Measurements from ENCODE around the gene MCF2L. TPM values are rescaled to one million over a fixed set of nuclear protein-coding genes. Genes with fewer than 3 reads are reported as not detected.

The MCF2L gene
- total and polyA plus RNA-seq, 4 donors: 21.0 to 78.7 (median 35.9) TPM

DNA sequence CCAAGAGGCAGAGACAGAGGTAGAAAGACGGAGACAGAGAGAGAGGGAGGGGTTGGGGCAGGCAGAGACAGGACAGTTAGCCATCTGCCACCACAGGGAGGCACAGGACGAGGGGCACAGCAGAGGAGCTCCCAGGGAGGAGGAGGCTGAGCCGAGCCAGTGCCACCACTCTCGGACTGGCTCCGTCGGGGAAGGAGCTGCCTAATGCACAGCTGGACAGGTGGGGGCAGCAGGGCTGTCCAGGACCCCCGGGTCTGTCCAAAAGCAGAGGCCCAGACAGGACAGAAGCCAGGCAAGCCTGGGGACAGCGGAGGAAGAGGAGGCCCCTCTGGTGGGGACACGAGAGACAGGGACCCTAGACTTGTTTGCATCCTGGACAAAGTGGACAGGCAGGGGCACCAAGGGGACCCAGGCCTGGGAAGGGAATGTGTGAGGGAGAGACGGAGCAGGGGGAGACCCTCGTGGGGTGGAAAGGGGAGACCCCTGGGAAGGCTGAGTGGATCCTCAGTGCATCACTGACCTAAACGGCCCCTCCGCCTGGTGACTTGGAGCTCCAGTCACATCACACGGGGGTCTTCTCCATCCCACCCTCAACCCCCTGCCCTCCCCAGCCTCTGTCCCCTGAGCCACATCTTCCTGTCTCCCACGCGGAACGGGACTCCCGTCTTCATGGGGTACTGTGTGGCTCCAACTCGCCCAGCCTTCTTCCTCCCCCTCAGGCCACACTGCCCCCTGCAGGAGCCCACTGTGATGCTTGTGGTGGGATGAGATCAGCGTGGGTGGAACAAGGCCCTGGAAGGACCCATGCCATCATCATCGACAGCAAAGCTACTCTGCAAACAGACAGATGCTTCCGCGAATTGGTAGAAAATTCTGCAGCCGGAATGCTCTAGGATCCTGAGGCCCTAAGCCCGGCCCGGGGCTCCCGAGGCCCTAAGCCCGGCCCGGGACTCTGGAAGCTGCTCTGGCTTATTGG is 154.5 kb downstream of the MCF2L start:
- H3K9ac ChIP-seq (ENCODE audit: insufficient read depth in 1 of 2, low read length in 2 of 2): peak overlapping the region in 1 of 2 donors; percentile 65
- 82 to 87% methylated on average over 28 to 29 of the region's 29 CpGs for WGBS, 2 donors
- H3K9me3 ChIP-seq (ENCODE audit: control insufficient read depth in 4 of 4, insufficient read depth in 3 of 4, low read length in 3 of 4): peaks cover 0 to under 1% (median 0%) of the 10 kb centered on the region in 4 donors
- H3K36me3 ChIP-seq (ENCODE audit: control insufficient read depth in 4 of 4, insufficient read depth in 4 of 4, low read length in 4 of 4): no peaks in the 10 kb centered on the region
- DNase-seq (no peak), ATAC-seq (ENCODE audit: insufficient read depth, low FRiP score) (no peak)
- no peak overlapping the region for H3K27ac ChIP-seq (ENCODE audit: low read depth in 1 of 2, low read length in 1 of 2)
- TF ChIP-seq, protein P1, sequence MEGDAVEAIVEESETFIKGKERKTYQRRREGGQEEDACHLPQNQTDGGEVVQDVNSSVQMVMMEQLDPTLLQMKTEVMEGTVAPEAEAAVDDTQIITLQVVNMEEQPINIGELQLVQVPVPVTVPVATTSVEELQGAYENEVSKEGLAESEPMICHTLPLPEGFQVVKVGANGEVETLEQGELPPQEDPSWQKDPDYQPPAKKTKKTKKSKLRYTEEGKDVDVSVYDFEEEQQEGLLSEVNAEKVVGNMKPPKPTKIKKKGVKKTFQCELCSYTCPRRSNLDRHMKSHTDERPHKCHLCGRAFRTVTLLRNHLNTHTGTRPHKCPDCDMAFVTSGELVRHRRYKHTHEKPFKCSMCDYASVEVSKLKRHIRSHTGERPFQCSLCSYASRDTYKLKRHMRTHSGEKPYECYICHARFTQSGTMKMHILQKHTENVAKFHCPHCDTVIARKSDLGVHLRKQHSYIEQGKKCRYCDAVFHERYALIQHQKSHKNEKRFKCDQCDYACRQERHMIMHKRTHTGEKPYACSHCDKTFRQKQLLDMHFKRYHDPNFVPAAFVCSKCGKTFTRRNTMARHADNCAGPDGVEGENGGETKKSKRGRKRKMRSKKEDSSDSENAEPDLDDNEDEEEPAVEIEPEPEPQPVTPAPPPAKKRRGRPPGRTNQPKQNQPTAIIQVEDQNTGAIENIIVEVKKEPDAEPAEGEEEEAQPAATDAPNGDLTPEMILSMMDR (IDR thresholded peaks at IDR 0.05; ENCODE audit: control extremely low read depth, extremely low read depth): no peak
- peaks cover 0 to 25% (median 0%) of the 10 kb centered on the region in 5 donors for H3K4me1 ChIP-seq (ENCODE audit: control insufficient read depth in 5 of 5, insufficient read depth in 5 of 5, low read length in 5 of 5)
- H3K4me3 ChIP-seq: peak overlapping the region; percentile 5
- peaks cover 0 to 4% (median 4%) of the 10 kb centered on the region in 3 donors for H3K27me3 ChIP-seq (ENCODE audit: control insufficient read depth in 3 of 3, insufficient read depth in 3 of 3, low read length in 2 of 3)

DNA sequence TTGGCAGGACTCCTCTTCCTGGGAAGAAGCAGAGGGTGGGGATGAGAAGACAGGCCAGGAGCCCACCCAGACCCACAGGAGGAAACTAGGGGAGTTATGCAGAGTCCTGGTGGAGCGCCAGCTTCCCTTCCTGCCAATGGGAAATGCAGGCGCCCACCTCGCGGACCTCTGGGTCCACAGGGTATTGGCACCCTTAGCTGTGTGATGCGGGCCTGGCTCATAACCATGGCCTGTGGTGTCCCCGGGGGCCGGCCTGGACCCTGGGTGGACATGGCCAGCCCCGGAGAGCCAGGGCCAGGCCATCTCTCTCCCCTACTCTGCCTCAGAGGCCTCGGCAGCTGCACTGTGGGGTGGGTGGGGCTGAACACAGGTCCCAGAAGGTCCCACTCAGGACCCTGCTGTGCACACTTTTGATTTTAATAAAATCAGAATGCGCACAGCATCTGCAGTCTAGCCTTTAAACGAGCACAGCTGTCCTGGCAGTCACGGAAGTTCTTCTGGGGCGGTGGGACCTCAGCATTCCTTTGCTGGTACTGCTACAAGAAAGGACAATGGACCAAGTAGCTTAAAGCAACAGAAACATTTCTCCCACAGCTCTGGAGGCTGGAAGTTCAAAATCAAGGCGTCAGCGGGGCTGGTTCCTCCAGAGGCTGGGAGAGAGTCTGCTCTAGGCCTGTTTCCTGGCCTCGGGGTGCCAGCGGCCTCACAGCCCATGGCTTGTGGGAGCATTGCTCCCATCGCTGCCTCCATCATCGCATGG is 155.4 kb downstream of the MCF2L start:
- Histone ChIP-seq H3K9ac (ENCODE audit: insufficient read depth in 1 of 2, low read length in 2 of 2) (no peak overlapping the region), H3K27me3 (ENCODE audit: control insufficient read depth in 3 of 3, insufficient read depth in 3 of 3, low read length in 2 of 3) (peaks cover 0 to 2% (median 2%) of the 10 kb centered on the region in 3 donors), H3K27ac (ENCODE audit: low read depth in 1 of 2, low read length in 1 of 2) (no peak overlapping the region), H3K4me3 (no peak overlapping the region), H3K4me1 (ENCODE audit: control insufficient read depth in 5 of 5, insufficient read depth in 5 of 5, low read length in 5 of 5) (peaks cover 0 to 25% (median 0%) of the 10 kb centered on the region in 5 donors), H3K9me3 (ENCODE audit: control insufficient read depth in 4 of 4, insufficient read depth in 3 of 4, low read length in 3 of 4) (peaks cover 0 to 2% (median 0%) of the 10 kb centered on the region in 4 donors), H3K36me3 (ENCODE audit: control insufficient read depth in 4 of 4, insufficient read depth in 4 of 4, low read length in 4 of 4) (peaks cover 0 to 3% (median 0%) of the 10 kb centered on the region in 4 donors)
- no peak for DNase-seq
- TF ChIP-seq, protein P1 (IDR thresholded peaks at IDR 0.05; ENCODE audit: control extremely low read depth, extremely low read depth): no peak
- no peak for ATAC-seq (ENCODE audit: insufficient read depth, low FRiP score)
- WGBS, 2 donors: 95 to 96% methylated on average over 19 of the region's 19 CpGs

DNA sequence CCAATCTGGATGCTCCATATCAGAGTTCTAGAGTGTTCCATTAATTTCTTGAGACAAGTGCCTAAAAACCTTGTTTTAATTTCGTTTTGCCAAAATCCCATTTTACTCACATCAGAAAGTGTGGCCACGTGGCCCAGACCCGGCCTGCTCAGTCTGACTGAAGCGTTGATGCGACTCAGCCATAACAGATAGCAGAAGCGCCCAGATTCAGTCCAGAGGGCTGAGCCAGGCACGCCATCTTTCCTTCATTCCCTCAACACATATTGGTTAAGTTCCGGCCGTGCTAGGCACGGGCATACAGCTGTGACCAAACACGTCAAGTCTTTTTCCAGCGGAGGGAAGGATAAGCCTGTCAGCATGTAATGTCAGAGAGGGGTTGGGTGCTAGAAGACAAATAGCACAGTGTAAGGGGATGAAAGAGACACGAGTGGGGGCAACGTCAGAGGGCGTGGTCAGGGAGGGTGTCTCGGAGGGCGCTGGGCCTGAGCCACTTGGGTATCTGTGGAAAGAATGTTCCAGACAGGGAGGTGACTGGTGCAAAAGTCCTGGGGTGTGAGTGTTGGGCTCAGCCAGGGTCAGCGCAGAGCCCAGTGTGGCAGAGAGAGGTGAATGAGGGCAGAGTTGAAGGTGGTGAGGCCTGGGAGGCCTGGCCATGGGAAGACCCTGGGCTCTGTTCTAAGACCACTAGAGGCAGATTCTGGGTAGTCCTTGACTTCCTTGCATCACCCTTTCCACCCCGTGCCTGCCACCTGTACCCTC is 156.7 kb downstream of the MCF2L start:
- no peak for ATAC-seq (ENCODE audit: insufficient read depth, low FRiP score)
- Histone ChIP-seq H3K27ac (ENCODE audit: low read depth in 1 of 2, low read length in 1 of 2) (no peak overlapping the region), H3K4me3 (no peak overlapping the region), H3K9me3 (ENCODE audit: control insufficient read depth in 4 of 4, insufficient read depth in 3 of 4, low read length in 3 of 4) (peaks cover 0 to 10% (median 0%) of the 10 kb centered on the region in 4 donors), H3K9ac (ENCODE audit: insufficient read depth in 1 of 2, low read length in 2 of 2) (no peak overlapping the region), H3K4me1 (ENCODE audit: control insufficient read depth in 5 of 5, insufficient read depth in 5 of 5, low read length in 5 of 5) (peaks cover 0 to 25% (median 0%) of the 10 kb centered on the region in 5 donors), H3K36me3 (ENCODE audit: control insufficient read depth in 4 of 4, insufficient read depth in 4 of 4, low read length in 4 of 4) (peaks cover 0 to 3% (median 1%) of the 10 kb centered on the region in 4 donors), H3K27me3 (ENCODE audit: control insufficient read depth in 3 of 3, insufficient read depth in 3 of 3, low read length in 2 of 3) (no peaks in the 10 kb centered on the region)
- 89 to 92% methylated on average over 19 of the region's 19 CpGs for WGBS, 2 donors
- DNase-seq: peak in 1 of 3 donors; percentile 2
- TF ChIP-seq, protein P1 (IDR thresholded peaks at IDR 0.05; ENCODE audit: control extremely low read depth, extremely low read depth): no peak

Data from lung (tissue), 12 donors.